Measurements from ENCODE around the gene MYLK2.

DNA sequence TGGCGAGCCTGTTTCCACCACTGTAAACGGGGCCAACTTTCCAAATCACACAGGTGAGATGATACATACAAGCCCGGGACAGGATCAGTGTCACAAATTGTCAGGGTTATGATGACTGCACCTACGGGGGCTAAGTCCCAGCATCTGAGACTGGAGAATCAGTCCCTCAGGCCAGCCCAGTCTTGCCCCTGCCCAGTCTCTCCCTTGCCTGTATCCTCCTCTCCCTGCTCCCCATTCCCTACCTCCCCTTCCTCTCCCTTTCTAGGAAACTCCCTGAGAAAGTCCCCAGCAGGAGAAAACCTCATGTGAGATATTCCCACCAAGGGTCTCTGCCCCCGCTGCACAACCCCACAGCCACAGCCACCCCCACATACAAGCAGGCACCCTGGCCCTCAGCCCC, 24.7 kb downstream of the MYLK2 start:
- TF ChIP-seq, protein P1, sequence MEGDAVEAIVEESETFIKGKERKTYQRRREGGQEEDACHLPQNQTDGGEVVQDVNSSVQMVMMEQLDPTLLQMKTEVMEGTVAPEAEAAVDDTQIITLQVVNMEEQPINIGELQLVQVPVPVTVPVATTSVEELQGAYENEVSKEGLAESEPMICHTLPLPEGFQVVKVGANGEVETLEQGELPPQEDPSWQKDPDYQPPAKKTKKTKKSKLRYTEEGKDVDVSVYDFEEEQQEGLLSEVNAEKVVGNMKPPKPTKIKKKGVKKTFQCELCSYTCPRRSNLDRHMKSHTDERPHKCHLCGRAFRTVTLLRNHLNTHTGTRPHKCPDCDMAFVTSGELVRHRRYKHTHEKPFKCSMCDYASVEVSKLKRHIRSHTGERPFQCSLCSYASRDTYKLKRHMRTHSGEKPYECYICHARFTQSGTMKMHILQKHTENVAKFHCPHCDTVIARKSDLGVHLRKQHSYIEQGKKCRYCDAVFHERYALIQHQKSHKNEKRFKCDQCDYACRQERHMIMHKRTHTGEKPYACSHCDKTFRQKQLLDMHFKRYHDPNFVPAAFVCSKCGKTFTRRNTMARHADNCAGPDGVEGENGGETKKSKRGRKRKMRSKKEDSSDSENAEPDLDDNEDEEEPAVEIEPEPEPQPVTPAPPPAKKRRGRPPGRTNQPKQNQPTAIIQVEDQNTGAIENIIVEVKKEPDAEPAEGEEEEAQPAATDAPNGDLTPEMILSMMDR (IDR thresholded peaks at IDR 0.05): no peak
- no peak for TF ChIP-seq POLR2A (IDR thresholded peaks at IDR 0.05)

Measured in lower leg skin (tissue), 3 donors.